Hematopoietic multipotent progenitor cell treated with erythropoietin and hydrocortisone succinate and interleukin-3 and kit ligand, for 4 days (in vitro differentiated cells): Measurements from ENCODE around the gene HOXC12.

Experiments
- DNase-seq: peaks from one replicate; pipeline ENCODE4 v3.0.0-alpha.2; 2015

HOXC12 gene

GRCh38 chr12:53956914-53957536, 2.3 kb downstream of the HOXC12 start:
- no peak for DNase-seq

- no peak for DNase-seq
Observed at GRCh38 chr12:53958128-53958527, 3.4 kb downstream of the HOXC12 start.

DNA sequence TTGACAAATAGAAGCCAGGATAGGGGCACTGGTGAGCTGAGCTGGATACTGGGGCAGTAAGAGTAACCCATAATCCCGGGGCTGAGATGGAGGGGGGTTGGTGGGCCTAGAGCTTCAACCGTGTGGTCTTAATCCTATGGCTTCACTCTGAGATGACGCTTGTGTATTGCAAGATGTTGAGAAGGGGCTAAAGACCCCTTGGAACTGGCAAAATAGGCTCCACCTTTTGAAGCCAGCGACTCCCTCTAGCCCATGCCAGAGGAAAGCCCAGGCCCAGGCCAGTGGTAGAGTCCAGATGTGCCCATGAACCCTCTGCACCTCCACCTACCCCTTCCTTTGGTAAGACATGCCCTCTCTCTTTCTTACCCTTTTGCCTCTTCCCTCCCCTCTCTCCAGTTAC, 4.6 kb downstream of the HOXC12 start:
- DNase-seq, result no peak

- DNase-seq, result no peak
Observed at GRCh38 chr12:53960187-53961024, 5.7 kb downstream of the HOXC12 start.

- no peak for DNase-seq
Observed at GRCh38 chr12:53961025-53961761, 6.5 kb downstream of the HOXC12 start.

DNA sequence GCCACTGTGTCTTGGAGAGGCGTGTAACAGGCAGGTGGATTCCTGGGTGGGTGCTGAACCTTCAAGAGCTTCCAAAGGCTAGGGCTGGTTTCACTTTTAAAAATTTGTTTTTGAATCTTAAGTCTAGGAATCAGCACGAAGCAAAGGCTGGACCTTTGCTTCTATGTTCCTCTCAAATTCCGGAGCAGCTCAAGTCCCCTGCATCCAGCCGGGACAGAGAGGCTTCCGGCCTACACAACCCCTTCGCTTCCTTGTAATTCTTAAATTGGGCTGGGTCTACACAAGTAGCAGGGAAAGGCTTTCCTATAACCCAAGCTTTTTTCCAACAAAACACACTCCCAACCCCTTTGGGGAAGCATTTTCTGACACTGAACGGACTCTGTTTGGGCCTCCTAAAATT, 8.3 kb downstream of the HOXC12 start:
- no peak for DNase-seq

DNA sequence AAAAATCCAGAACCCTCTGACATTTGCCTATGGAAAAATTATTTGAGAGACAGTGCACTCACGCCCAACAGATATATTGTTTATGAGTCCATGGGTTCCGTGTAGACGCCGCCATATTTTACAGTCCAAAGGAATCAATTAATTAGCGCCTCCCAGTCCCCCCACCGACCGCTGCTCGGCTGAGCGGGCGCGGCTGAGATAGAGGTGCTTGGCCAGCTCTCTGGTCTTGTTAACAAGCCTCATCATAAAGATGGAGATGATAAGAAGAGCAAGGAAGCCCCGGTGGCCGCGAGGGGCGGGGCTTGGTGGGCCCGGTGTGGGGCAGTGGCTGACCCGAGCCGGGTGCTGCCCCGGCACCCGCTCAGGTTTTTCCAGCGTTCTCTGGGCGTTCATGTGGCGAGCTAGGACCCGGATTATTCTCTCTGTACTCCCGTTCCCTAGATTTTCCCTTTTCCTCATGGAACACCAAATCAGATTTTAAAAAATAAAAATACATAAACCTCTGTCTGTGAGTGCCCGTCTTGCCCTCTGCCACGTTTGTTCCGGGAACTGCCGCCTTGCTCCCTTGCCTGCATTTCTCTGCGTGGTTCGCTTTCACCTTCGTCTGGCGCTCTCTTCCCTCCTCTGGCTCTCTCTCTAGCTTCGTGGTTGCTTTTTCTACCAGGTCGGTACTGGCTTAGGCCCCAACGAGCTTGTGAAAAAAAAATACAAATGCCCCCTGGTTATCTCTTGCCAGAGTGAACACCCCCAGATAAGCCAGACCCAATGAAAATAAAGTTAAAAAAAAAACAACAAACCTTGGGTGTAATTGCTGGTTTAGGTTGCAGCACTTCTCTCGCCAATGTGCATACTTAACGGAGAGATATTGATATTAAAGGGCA, 9.0 kb downstream of the HOXC12 start:
- DNase-seq, result no peak

DNA sequence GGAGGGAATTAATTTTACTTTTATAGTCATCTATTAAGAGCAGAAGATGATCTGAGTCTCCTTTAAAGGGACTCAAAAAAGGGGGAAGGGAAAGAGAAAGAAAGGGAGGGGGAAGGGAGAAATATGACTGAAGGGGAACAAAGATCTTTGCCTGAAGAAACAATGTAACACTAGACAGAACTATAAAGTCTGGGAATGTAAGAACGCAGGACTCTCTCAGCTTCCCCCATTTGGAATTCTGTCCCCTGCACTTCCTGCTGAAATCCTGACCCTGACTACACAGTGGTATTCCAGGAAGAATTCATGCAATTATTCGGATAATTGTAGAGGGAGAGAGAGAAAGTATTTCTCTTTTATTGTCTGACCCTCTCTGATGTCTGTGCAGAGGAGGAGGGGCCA, 9.6 kb downstream of the HOXC12 start:
- no peak for DNase-seq

DNA sequence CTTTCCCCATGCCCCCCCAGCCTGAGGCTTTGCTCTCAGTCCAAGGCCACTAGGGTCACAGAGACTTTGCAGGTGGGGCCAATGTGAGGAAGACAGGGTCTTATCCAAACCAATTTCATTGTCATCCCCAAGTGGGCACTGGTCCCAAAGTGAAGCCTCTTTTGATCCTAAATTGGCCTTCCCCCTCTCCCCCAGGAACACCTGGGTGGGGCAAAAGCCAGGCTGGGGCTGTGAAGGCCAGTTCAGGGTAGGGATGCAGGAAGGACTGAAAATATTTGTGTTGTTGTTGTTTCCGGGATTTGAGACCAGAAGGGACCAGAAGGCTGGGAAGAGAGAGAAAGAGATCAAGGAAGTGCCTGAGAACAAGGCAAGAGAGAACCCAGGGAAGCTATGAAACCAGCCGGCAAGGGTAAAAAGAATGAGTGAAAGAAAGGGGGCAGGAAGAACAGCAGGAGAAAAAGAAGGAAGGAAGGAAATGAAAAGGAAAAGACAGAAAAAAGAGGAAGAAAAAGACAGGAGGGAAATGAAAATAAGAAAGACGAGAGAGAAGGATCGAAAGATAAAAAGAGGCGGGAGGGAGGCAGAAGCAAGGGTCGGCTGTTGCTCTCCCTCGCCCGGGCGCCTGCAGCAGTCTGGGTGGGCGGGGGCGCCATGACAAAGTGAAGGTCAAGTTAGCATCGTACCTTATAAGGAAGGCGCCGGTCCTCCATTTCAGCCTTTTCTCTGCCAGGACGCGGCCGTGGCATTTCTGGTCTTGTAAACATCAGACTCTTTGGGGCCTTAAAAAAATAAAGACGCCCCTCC, 10.8 kb downstream of the HOXC12 start:
- DNase-seq, result no peak

GRCh38 chr12:53966085-53966384, 11.3 kb downstream of the HOXC12 start:
- DNase-seq, result no peak

GRCh38 chr12:53966385-53967133, 11.9 kb downstream of the HOXC12 start:
- DNase-seq, result no peak

DNA sequence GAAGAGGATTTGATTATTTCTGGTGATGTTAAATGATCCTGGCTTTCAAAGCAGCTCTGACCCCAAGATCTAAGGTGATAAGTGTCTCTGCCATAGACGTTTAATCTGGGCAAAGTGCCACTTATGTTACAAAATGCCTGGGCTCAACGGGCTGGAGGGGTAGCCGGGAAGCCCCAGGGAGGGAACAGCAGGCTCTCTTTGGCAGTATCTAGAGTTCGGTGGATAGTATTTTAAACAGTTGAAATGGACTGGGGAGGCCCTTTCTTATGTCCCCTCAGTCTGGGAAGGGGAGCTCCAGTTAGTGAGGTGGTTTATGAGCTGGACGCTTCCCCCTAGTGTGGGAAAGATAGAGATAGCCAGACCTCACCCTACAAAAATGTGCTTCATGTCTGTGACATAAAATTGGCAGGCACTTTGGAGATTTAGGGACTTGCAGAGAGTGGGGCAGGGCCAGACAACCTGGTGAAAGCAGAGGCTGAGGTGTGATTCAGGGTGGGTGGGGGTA, 12.8 kb downstream of the HOXC12 start:
- no peak for DNase-seq

- no peak for DNase-seq
Observed at GRCh38 chr12:53968214-53969127, 13.8 kb downstream of the HOXC12 start.

DNA sequence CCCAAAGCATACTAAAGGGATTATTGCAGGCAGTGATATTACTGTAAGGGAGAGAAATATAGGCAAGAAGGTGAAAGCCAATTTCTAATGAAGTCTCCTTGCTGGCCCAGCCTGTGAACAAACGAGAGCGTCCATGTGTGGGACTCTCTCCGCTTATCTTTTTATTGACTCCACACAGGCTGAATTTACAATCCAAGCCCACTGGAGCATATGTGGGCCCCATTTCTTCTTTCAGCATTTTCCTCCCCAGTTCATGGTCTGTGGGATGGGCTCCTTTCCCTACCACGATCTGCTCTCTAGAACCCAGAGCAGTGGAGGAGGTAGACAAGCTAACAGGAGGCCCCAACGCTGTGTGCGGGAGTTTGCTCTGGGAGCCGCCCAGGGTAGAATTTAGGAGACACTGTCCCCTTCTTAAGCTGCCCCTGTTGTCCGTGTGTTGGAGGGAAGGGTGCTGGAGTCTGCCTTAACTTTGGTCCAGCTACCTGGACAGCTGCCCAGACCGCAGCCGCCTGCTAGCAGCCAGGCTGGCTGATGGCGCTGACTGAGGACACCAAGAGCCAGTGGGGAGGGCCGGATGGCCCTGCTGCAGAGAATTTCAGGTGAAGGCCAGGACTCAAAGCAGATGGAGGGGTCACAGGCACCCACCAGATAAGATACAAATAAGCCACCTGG, 15.0 kb downstream of the HOXC12 start:
- DNase-seq, result no peak

- DNase-seq, result no peak
Observed at GRCh38 chr12:53970451-53970850, 15.7 kb downstream of the HOXC12 start.

DNA sequence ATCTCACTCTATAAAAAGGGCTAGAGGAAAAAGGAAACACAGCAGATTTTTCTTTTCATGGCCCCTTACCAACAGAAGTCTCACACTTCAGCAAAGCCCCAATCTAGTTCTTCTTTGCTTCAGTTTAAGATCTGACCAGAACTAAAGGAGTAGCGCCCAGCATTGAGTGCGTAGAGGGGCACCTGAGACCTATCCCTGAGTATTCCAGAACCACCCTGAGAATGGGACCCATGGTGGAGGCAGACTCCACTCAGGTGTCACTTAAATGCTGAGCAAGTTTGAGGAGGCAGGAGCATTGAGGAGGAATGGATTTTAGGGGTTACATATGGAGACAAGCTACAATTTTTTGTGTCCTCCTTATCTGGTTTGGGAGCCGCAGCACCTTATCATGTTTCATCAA, 16.4 kb downstream of the HOXC12 start:
- DNase-seq, result no peak

DNA sequence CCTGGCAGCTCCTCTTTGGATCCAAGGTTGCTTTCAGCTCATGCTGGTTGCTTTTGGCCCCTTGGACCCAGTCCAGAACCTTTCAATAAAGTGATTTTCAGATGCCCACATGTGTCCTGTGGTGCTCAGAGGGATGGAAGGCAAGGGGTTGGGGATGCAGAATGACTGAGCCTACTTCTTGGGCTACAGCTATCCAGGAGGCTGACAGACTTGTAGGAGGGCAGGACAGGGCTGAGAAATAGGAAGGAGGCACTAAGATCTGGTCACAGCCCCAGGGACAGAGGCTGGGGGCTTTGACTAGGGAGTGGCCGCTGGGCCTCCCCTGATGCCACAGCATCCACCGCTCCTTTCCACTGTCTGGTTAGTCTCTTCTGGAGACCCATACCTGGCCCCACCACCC, 17.0 kb downstream of the HOXC12 start:
- no peak for DNase-seq

DNA sequence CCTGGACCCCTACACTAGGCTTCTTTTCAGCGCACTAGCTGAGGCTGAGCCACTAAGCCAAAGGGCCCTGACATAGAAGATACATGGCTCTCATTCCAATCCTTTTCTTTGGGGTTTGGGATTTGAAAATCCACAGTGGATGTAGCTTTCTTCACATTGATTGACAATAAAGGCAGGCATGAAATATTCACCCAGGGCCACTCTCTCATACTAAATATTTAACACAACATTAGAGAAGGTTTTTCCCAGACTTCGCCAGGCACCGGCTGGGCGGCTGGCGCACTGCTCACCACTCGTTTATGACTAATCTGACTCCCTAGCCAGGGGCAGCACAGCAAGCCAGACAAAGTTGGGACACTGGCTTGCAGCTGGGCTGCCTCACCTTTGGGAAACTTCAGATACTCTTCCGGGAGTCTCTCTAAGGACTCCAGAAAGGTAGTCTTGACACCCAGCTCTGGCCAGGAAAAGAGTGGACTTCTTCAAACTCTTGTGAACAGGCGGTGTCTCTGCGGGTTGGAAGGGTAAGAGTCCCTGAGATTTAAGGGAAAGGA, 17.5 kb downstream of the HOXC12 start:
- no peak for DNase-seq

GRCh38 chr12:53972722-53973235, 18.1 kb downstream of the HOXC12 start, which contains the start of gene HOXC11:
HOXC11 (plus strand) TSS chr12:53973126; CDS start chr12:53973242, 116 bp downstream.
- no peak for DNase-seq
